HCT116 (cell line): ENCODE measurements around the gene ITPR2.

Experiments used
- ATF3 ChIP-seq: IDR thresholded peaks from 2 replicates; pipeline ENCODE4 v1.6.1; 2012
- CEBPB ChIP-seq: IDR thresholded peaks from 2 replicates; pipeline ENCODE4 v1.6.1; 2012; ENCODE audit warnings: low read depth
- CTCF ChIP-seq, 3 experiments: fragments of 200-600 bp in 1 of 3; sonication (generic) in 1 of 3; IDR thresholded peaks in 2 of 3; conservative IDR thresholded peaks in 1 of 3; 2 replicates each; pipeline ENCODE4 v1.5.1; 2012 to 2017; ENCODE audit warnings: low read depth in 2 of 3, low read length in 2 of 3, antibody characterized with exemption in 1 of 3, borderline replicate concordance in 1 of 3, control low read depth in 1 of 3, mild to moderate bottlenecking in 1 of 3, mixed read lengths in 1 of 3, mixed run types in 1 of 3, moderate library complexity in 1 of 3; ENCODE audit not compliant: insufficient read depth in 1 of 3
- EZH2phosphoT487 ChIP-seq: fragments of 200-600 bp; IDR thresholded peaks from 2 replicates; pipeline ENCODE4 v1.6.1; 2018; ENCODE audit warnings: antibody characterized with exemption, borderline replicate concordance
- JUND ChIP-seq: IDR thresholded peaks from 2 replicates; pipeline ENCODE4 v1.6.1; 2012
- MAX ChIP-seq: IDR thresholded peaks from 2 replicates; pipeline ENCODE4 v1.6.1; 2012
- POLR2A ChIP-seq: IDR thresholded peaks from 2 replicates; pipeline ENCODE4 v1.7.0; 2011; ENCODE audit warnings: borderline replicate concordance; ENCODE audit not compliant: insufficient read depth, insufficient read length; ENCODE audit errors: extremely low read depth
- POLR2AphosphoS5 ChIP-seq: IDR thresholded peaks from 2 replicates; pipeline ENCODE4 v1.6.1; 2011; ENCODE audit warnings: mild to moderate bottlenecking, low read depth, low read length, moderate library complexity
- RAD21 ChIP-seq: IDR thresholded peaks from 2 replicates; pipeline ENCODE4 v1.6.1; 2012; ENCODE audit warnings: low read depth, mild to moderate bottlenecking
- REST ChIP-seq: IDR thresholded peaks from 2 replicates; pipeline ENCODE4 v1.6.1; 2012; ENCODE audit warnings: low read depth
- SIN3A ChIP-seq: IDR thresholded peaks from 2 replicates; pipeline ENCODE4 v1.6.1; 2012; ENCODE audit warnings: low read depth
- YY1 ChIP-seq: IDR thresholded peaks from 2 replicates; pipeline ENCODE4 v1.6.1; 2011; ENCODE audit warnings: low read length, low read depth, moderate library complexity, mild to moderate bottlenecking; ENCODE audit not compliant: insufficient replicate concordance; ENCODE audit errors: extremely low read depth
- ZNF274 ChIP-seq: fragments of 200-500 bp; sonication (Bioruptor generic); IDR thresholded peaks from 2 replicates; pipeline ENCODE4 v1.6.1; 2014; ENCODE audit warnings: mild to moderate bottlenecking, low read depth, low read length, inconsistent platforms

- TF ChIP-seq MAX, result no peak
- TF ChIP-seq CEBPB, result no peak
- TF ChIP-seq POLR2AphosphoS5, result no peak
- TF ChIP-seq EZH2phosphoT487, result no peak
- TF ChIP-seq CTCF (IDR thresholded peaks at IDR 0.05 in 2 of 3, conservative IDR thresholded peaks at IDR 0.05 in 1 of 3; ENCODE audit: borderline replicate concordance in 1 of 3, insufficient read depth in 1 of 3, low read depth in 2 of 3, low read length in 2 of 3), result no peak
- no peak for TF ChIP-seq JUND
- TF ChIP-seq SIN3A, result no peak
- no peak for TF ChIP-seq POLR2A
- TF ChIP-seq RAD21, result no peak
- no peak for TF ChIP-seq ZNF274
- TF ChIP-seq ATF3, result no peak
- no peak for TF ChIP-seq REST
- TF ChIP-seq YY1, result no peak
Observed at GRCh38 chr12:26384536-26384935, 448.5 kb downstream of the ITPR2 start.
